Measurements from ENCODE around the gene SMIM38.

GRCh38 chr11:69157156-69157821 is 1.6 kb downstream of the SMIM38 start:
- TF ChIP-seq POLR2A (IDR thresholded peaks at IDR 0.05) = no peak
- TF ChIP-seq, protein P1, sequence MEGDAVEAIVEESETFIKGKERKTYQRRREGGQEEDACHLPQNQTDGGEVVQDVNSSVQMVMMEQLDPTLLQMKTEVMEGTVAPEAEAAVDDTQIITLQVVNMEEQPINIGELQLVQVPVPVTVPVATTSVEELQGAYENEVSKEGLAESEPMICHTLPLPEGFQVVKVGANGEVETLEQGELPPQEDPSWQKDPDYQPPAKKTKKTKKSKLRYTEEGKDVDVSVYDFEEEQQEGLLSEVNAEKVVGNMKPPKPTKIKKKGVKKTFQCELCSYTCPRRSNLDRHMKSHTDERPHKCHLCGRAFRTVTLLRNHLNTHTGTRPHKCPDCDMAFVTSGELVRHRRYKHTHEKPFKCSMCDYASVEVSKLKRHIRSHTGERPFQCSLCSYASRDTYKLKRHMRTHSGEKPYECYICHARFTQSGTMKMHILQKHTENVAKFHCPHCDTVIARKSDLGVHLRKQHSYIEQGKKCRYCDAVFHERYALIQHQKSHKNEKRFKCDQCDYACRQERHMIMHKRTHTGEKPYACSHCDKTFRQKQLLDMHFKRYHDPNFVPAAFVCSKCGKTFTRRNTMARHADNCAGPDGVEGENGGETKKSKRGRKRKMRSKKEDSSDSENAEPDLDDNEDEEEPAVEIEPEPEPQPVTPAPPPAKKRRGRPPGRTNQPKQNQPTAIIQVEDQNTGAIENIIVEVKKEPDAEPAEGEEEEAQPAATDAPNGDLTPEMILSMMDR (IDR thresholded peaks at IDR 0.05) = no peak

All from breast epithelium (tissue), 3 donors.